Activated CD8-positive, alpha-beta memory T cell treated with anti-CD3 and anti-CD28 coated beads, Interleukin-2, amount 10 ng/mL, durations not matched to agents 7 days and 5 days (primary cell): ENCODE measurements around the gene SPEN. TPM values are rescaled to one million over a fixed set of nuclear protein-coding genes. Genes with fewer than 3 reads are reported as not detected.

Experiments used
- ATAC-seq: fragments of 150-1000 bp; cut with Tn5 transposase; one replicate; pipeline ENCODE4 v1.10.0; 2021; ENCODE audit warnings: moderate library complexity
- CTCF ChIA-PET: fragments of 350-600 bp; sonication (Branson Sonifier 250); formaldehyde crosslinking; loops from one replicate; lab custom pipeline; 2021; ENCODE audit warnings: antibody characterized with exemption; lab: Charles Lee
- DNase-seq: peaks from one replicate; pipeline ENCODE4 v3.0.0-alpha.2; 2020
- H3K27ac Mint-ChIP-seq: one replicate; pipeline ENCODE4 v1.8.0; 2021; ENCODE audit warnings: mild to moderate bottlenecking, mixed read lengths
- H3K27me3 Mint-ChIP-seq: one replicate; pipeline ENCODE4 v1.8.0; 2021; ENCODE audit warnings: mixed read lengths
- H3K36me3 Mint-ChIP-seq: one replicate; pipeline ENCODE4 v1.8.0; 2021; ENCODE audit warnings: mild to moderate bottlenecking, mixed read lengths
- H3K4me1 Mint-ChIP-seq: one replicate; pipeline ENCODE4 v1.8.0; 2021; ENCODE audit warnings: mixed read lengths
- H3K4me3 Mint-ChIP-seq: one replicate; pipeline ENCODE4 v1.8.0; 2021; ENCODE audit warnings: mild to moderate bottlenecking, moderate library complexity, mixed read lengths
- H3K9me3 Mint-ChIP-seq: one replicate; pipeline ENCODE4 v1.8.0; 2022; ENCODE audit warnings: low read depth, mixed read lengths
- total RNA-seq, 2 experiments: library from RNA; stranded (reverse); gene quantifications; one replicate each; pipeline ENCODE4 v1.2.3, GENCODE V29; 2021

SPEN gene
- total RNA-seq, 2 experiments from 2014 or later = 74.6 to 75.5 TPM

GRCh38 chr1:15962671-15963362 is 115.3 kb downstream of the SPEN start:
- Mint-ChIP-seq H3K36me3 (peaks cover 21% of the 10 kb centered on the region), H3K4me1 (peaks cover 62% of the 10 kb centered on the region), H3K4me3 (no peak overlapping the region), H3K27ac (no peak overlapping the region), H3K9me3 (no peaks in the 10 kb centered on the region), H3K27me3 (no peaks in the 10 kb centered on the region)
- ATAC-seq (no peak), DNase-seq (no peak)
- CTCF ChIA-PET = interaction anchor here (1.9 to 2.1 kb wide), 2 partner anchors 11 to 148 kb away, joined by 5 to 8 read pairs; no protein-coding TSS in a partner anchor

GRCh38 chr1:15963363-15963967 is 116.0 kb downstream of the SPEN start:
- no peaks in the 10 kb centered on the region for H3K27me3 Mint-ChIP-seq
- peaks cover 27% of the 10 kb centered on the region for H3K36me3 Mint-ChIP-seq
- peak overlapping the region; percentile 1 for H3K4me3 Mint-ChIP-seq
- peak overlapping the region; percentile 19 for H3K27ac Mint-ChIP-seq
- H3K4me1 Mint-ChIP-seq = peaks cover 65% of the 10 kb centered on the region
- ATAC-seq = no peak
- H3K9me3 Mint-ChIP-seq = no peaks in the 10 kb centered on the region
- no peak for DNase-seq
- CTCF ChIA-PET = interaction anchor here (0.6 to 2.1 kb wide), 7 partner anchors 9 to 148 kb away, joined by 3 to 8 read pairs (median 3); partner anchors contain the start of gene SPEN

GRCh38 chr1:15963968-15964648 is 116.6 kb downstream of the SPEN start:
- peak overlapping the region; percentile 53 for H3K4me3 Mint-ChIP-seq
- DNase-seq (no peak), ATAC-seq (peak; percentile 42)
- no peaks in the 10 kb centered on the region for H3K27me3 Mint-ChIP-seq
- CTCF ChIA-PET = interaction anchor here (0.6 to 1.9 kb wide), 8 partner anchors 10 to 640 kb away, joined by 3 to 5 read pairs (median 3); partner anchors contain the start of gene SPEN
- H3K4me1 Mint-ChIP-seq = peaks cover 68% of the 10 kb centered on the region
- H3K36me3 Mint-ChIP-seq = peaks cover 34% of the 10 kb centered on the region
- no peaks in the 10 kb centered on the region for H3K9me3 Mint-ChIP-seq
- H3K27ac Mint-ChIP-seq = peak overlapping the region; percentile 80

DNA sequence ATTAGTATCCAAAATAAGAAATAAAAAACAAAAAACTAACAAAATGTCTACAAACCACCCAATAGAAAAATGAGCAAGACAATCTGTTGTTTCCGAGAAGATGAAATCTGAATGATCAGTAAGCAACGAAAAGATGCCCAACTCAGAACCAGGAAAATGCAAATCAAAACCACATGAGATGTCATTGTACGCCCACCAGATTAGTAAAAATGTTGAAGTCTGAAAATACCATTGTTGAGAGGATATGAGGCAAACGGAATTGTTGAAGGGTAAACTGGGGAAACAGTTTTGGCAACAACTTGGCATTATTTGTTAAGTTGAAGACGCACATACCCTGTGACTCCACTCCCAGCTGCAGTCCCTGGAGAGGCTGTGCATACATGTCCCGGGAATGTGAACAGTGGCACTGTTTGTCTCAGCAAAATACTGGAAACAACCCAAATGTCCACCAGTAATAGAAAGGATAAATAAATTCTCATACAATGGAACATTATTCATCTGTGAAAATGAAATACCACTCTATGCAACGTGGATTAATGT is 117.8 kb downstream of the SPEN start:
- no peak for ATAC-seq

DNA sequence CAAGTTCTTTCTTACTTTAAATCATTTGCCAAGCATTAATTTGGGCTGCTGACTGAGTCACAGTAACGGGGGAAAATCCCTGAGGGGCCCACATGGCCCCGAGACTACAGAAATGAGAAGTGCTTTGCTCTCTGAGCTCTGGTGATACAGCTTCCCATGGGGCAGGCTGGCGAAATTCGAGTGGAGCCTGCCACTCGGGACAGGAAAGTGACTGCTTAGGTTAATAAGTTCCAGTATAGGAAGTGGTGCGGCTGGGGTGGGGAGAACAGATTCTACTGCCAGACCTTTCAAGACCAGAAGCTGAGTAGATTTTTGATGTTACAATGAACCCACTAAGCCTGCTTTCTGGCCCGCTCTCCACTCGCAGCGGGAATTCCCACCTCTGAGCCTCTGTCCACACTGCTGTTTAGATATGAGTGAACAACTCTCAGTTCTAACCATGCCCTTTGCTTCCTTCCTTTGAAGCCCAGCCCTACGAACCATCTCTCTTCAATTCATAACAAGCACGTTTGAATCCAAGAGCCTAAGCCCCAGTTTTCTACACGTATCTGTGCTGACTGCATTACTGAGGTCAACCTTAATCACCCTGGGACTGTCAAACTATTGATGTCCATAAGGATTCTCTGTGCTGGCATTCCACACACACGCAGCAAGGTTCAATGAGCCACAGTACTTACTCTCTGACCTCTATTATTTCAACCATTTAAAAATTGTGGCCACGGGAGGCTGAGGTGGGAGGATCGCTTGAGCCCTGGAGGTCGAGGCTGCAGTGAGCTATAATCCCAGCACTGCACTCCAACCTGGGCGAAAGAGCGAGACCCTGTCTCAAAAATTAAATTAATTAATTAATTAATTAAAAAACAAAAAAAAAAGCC is 118.8 kb downstream of the SPEN start:
- Mint-ChIP-seq H3K36me3 (peaks cover 46% of the 10 kb centered on the region), H3K4me3 (peak overlapping the region; percentile 37), H3K4me1 (peaks cover 65% of the 10 kb centered on the region), H3K27me3 (no peaks in the 10 kb centered on the region), H3K27ac (peak overlapping the region; percentile 80), H3K9me3 (no peaks in the 10 kb centered on the region)
- DNase-seq (peak; percentile 90), ATAC-seq (peak; percentile 84)
- CTCF ChIA-PET = interaction anchor here (1.1 to 2.2 kb wide), 2 partner anchors 10 to 151 kb away, joined by 5 to 9 read pairs; partner anchors contain the start of gene ZBTB17

More for the DNA sequence above, 117.8 kb downstream of the SPEN start:
- CTCF ChIA-PET = interaction anchor here (1.1 to 2.2 kb wide), 4 partner anchors 11 to 641 kb away, joined by 3 to 9 read pairs (median 4); partner anchors contain the start of gene ZBTB17
- H3K4me3 Mint-ChIP-seq = peak overlapping the region; percentile 37
- peaks cover 42% of the 10 kb centered on the region for H3K36me3 Mint-ChIP-seq
- no peak for DNase-seq
- H3K9me3 Mint-ChIP-seq = no peaks in the 10 kb centered on the region
- H3K27me3 Mint-ChIP-seq = no peaks in the 10 kb centered on the region
- peak overlapping the region; percentile 80 for H3K27ac Mint-ChIP-seq
- peaks cover 65% of the 10 kb centered on the region for H3K4me1 Mint-ChIP-seq

GRCh38 chr1:15966956-15967344 is 119.4 kb downstream of the SPEN start:
- Mint-ChIP-seq H3K4me1 (peaks cover 66% of the 10 kb centered on the region), H3K9me3 (no peaks in the 10 kb centered on the region), H3K36me3 (peaks cover 46% of the 10 kb centered on the region), H3K4me3 (no peak overlapping the region), H3K27ac (peak overlapping the region; percentile 51), H3K27me3 (no peaks in the 10 kb centered on the region)
- no peak for ATAC-seq
- no peak for DNase-seq
- CTCF ChIA-PET = interaction anchor here (1.3 to 2.2 kb wide), 2 partner anchors 9 to 133 kb away, joined by 4 to 9 read pairs; partner anchors contain the start of gene ZBTB17

DNA sequence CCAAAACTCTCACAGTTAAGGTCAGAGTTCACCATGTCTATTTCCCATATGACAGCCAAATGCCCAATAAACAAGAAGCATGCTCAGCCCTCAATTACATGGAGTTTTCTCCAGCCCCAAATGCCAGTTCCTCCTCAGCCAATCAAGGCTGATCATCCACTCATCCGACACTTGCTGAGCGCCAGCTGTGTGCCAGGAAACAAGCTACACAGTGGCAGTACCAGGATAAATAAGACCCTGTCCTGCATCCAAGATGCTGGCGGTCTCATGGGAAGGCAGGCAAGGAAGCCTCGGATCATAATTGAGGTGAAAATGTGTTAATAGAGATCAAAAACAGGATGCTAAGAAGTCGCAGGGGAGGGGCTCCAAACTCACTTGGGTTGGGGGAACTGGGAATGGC is 120.7 kb downstream of the SPEN start:
- Mint-ChIP-seq H3K36me3 (peaks cover 59% of the 10 kb centered on the region), H3K27ac (no peak overlapping the region), H3K27me3 (no peaks in the 10 kb centered on the region), H3K4me3 (no peak overlapping the region), H3K9me3 (no peaks in the 10 kb centered on the region), H3K4me1 (peaks cover 60% of the 10 kb centered on the region)
- ATAC-seq (no peak), DNase-seq (no peak)
- CTCF ChIA-PET = interaction anchor here (1.3 kb wide), 1 partner anchor 135 kb away, joined by 4 read pairs; no protein-coding TSS in a partner anchor

GRCh38 chr1:15969321-15969880 is 121.9 kb downstream of the SPEN start:
- no peaks in the 10 kb centered on the region for H3K9me3 Mint-ChIP-seq
- no peak for DNase-seq
- H3K27me3 Mint-ChIP-seq = no peaks in the 10 kb centered on the region
- ATAC-seq = no peak
- H3K4me1 Mint-ChIP-seq = peaks cover 55% of the 10 kb centered on the region
- no peak overlapping the region for H3K27ac Mint-ChIP-seq
- H3K4me3 Mint-ChIP-seq = no peak overlapping the region
- peaks cover 60% of the 10 kb centered on the region for H3K36me3 Mint-ChIP-seq
- CTCF ChIA-PET = interaction anchor here (0.6 kb wide), 1 partner anchor 73 kb away, joined by 3 read pairs; no protein-coding TSS in a partner anchor

GRCh38 chr1:15970911-15971310 is 123.4 kb downstream of the SPEN start:
- no peak for DNase-seq
- CTCF ChIA-PET = no interaction called here
- peaks cover 60% of the 10 kb centered on the region for H3K36me3 Mint-ChIP-seq
- peaks cover 48% of the 10 kb centered on the region for H3K4me1 Mint-ChIP-seq
- H3K27me3 Mint-ChIP-seq = no peaks in the 10 kb centered on the region
- H3K9me3 Mint-ChIP-seq = no peaks in the 10 kb centered on the region
- H3K4me3 Mint-ChIP-seq = no peak overlapping the region
- no peak for ATAC-seq
- H3K27ac Mint-ChIP-seq = no peak overlapping the region

DNA sequence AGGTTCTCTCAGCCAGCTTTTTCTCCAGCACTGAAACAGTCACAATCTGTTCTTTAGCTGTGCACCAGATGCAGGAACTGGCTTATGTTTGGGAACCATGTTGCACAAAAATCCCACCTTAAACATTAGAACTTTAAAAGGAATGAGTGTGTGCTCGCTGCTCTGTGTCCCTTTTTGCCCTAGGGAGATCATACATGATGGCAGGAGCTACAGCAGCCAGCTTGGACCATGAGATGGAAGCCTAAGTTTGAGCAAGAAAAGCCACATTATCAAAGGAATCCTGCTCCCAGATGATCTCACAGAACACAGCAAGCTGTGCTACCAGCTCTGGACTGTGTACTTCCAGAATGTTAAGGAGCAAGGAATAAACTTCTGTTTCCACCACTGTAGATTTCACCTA is 124.9 kb downstream of the SPEN start:
- Mint-ChIP-seq H3K27ac (no peak overlapping the region), H3K27me3 (no peaks in the 10 kb centered on the region), H3K36me3 (peaks cover 51% of the 10 kb centered on the region), H3K9me3 (no peaks in the 10 kb centered on the region), H3K4me1 (peaks cover 42% of the 10 kb centered on the region), H3K4me3 (no peak overlapping the region)
- DNase-seq (no peak), ATAC-seq (no peak)
- CTCF ChIA-PET = no interaction called here

GRCh38 chr1:15973772-15974171 is 126.3 kb downstream of the SPEN start:
- Mint-ChIP-seq H3K27ac (no peak overlapping the region), H3K27me3 (no peaks in the 10 kb centered on the region), H3K9me3 (no peaks in the 10 kb centered on the region), H3K4me3 (no peak overlapping the region), H3K4me1 (peaks cover 29% of the 10 kb centered on the region), H3K36me3 (peaks cover 39% of the 10 kb centered on the region)
- CTCF ChIA-PET = interaction anchor here (1.1 to 1.6 kb wide), 2 partner anchors 13 to 82 kb away, joined by 3 to 5 read pairs; no protein-coding TSS in a partner anchor
- ATAC-seq (no peak), DNase-seq (no peak)

DNA sequence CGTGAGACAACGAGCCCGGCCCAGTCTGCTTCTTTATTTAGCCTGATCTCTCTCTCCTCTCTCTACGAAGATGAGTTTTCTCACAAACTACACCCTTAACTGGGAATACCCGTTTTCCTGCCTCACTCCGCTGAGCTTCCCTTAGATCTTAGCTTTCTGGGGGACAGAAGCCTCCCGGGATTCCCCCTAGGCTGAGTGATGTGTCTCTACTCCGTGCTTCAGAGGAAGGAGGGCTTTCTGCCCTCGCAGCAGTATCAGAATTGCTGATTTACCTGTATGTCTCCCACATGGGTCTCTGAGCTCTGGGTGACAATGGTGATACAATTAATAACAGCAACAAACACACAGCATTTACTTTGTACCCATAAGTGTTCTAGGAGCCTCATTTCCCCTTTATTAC is 127.3 kb downstream of the SPEN start:
- peak overlapping the region; percentile 83 for H3K27ac Mint-ChIP-seq
- H3K27me3 Mint-ChIP-seq = no peaks in the 10 kb centered on the region
- H3K4me3 Mint-ChIP-seq = peak overlapping the region; percentile 81
- peaks cover 29% of the 10 kb centered on the region for H3K4me1 Mint-ChIP-seq
- H3K9me3 Mint-ChIP-seq = no peaks in the 10 kb centered on the region
- ATAC-seq = no peak
- DNase-seq = no peak
- H3K36me3 Mint-ChIP-seq = peaks cover 29% of the 10 kb centered on the region
- CTCF ChIA-PET = interaction anchor here (1.0 to 2.8 kb wide), 4 partner anchors 9 to 159 kb away, joined by 3 to 9 read pairs (median 5); no protein-coding TSS in a partner anchor
